ENCODE measurements around the gene ARHGEF17.

ARHGEF17 gene

DNA sequence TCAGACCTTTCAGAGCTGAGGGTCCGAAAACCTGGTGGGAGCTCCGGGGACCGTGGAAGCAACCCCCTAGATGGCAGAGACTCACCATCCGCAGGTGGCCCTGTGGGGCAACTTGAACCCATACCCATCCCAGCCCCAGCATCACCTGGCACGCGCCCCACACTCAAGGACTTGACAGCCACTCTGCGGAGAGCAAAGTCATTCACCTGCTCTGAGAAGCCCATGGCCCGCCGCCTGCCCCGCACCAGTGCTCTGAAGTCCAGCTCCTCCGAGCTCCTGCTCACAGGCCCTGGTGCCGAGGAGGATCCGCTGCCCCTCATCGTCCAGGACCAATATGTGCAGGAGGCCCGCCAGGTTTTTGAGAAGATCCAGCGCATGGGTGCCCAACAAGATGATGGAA is 2.0 kb downstream of the ARHGEF17 start:
- H3K27ac ChIP-seq (ENCODE audit: extremely low read depth, low read depth, low read length), result no peak overlapping the region

DNA sequence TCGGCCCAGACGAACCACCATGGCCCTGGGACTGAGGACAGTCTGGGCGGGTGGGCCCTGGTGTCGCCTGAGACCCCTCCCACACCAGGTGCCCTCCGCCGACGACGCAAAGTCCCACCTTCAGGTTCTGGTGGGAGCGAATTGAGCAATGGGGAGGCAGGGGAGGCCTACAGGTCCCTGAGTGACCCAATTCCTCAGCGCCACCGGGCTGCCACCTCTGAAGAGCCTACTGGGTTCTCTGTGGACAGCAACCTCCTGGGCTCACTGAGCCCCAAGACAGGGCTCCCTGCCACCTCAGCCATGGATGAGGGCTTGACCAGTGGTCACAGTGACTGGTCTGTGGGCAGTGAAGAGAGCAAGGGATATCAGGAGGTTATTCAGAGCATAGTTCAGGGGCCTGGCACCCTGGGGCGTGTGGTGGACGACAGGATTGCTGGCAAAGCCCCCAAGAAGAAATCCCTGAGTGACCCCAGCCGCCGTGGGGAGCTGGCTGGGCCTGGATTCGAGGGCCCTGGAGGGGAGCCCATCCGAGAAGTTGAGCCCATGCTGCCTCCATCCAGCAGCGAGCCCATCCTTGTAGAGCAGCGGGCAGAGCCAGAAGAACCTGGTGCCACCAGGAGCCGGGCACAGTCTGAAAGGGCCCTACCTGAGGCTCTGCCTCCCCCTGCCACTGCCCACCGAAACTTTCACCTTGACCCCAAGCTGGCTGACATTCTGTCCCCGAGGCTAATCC is 2.8 kb downstream of the ARHGEF17 start:
- no peak overlapping the region for H3K27ac ChIP-seq (ENCODE audit: extremely low read depth, low read depth, low read length)
- ChIA-PET CTCF (interaction anchor here (0.6 to 6.7 kb wide), 3 partner anchors 9 to 598 kb away, joined by 3 to 74 read pairs (median 3); no protein-coding TSS in a partner anchor), POLR2A (no interaction called here)
- 0 out of 2 replicates have a peak, but pooled peaks cover 9% of the 10 kb centered on the region for H3K4me1 ChIP-seq (ENCODE audit: control insufficient read depth, insufficient read depth, low read length)
- H3K9me3 ChIP-seq (ENCODE audit: control insufficient read depth, insufficient read depth, low read depth, low read length), result no peaks in the 10 kb centered on the region
- H3K36me3 ChIP-seq (ENCODE audit: control insufficient read depth in 2 of 2, insufficient read depth in 1 of 2, low read length in 2 of 2), result no peaks in the 10 kb centered on the region
- no peak overlapping the region for H3K4me3 ChIP-seq (ENCODE audit: low read depth, low read length)
- TF ChIP-seq ZNF416 (tag by site-specific recombination; IDR thresholded peaks at IDR 0.05), result no peak
- no peak for TF ChIP-seq ZNF510 (tag by site-specific recombination; IDR thresholded peaks at IDR 0.05; ENCODE audit: insufficient replicate concordance)
- TF ChIP-seq ZNF621 (tag by site-specific recombination; IDR thresholded peaks at IDR 0.05), result no peak
- TF ChIP-seq ZNF350 (tag by site-specific recombination; IDR thresholded peaks at IDR 0.05), result no peak
- no peak for TF ChIP-seq GLIS1 (tag by site-specific recombination; IDR thresholded peaks at IDR 0.05)
- TF ChIP-seq, protein P1, sequence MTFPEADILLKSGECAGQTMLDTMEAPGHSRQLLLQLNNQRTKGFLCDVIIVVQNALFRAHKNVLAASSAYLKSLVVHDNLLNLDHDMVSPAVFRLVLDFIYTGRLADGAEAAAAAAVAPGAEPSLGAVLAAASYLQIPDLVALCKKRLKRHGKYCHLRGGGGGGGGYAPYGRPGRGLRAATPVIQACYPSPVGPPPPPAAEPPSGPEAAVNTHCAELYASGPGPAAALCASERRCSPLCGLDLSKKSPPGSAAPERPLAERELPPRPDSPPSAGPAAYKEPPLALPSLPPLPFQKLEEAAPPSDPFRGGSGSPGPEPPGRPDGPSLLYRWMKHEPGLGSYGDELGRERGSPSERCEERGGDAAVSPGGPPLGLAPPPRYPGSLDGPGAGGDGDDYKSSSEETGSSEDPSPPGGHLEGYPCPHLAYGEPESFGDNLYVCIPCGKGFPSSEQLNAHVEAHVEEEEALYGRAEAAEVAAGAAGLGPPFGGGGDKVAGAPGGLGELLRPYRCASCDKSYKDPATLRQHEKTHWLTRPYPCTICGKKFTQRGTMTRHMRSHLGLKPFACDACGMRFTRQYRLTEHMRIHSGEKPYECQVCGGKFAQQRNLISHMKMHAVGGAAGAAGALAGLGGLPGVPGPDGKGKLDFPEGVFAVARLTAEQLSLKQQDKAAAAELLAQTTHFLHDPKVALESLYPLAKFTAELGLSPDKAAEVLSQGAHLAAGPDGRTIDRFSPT (tag by site-specific recombination; IDR thresholded peaks at IDR 0.05), result no peak
- TF ChIP-seq, protein P2, sequence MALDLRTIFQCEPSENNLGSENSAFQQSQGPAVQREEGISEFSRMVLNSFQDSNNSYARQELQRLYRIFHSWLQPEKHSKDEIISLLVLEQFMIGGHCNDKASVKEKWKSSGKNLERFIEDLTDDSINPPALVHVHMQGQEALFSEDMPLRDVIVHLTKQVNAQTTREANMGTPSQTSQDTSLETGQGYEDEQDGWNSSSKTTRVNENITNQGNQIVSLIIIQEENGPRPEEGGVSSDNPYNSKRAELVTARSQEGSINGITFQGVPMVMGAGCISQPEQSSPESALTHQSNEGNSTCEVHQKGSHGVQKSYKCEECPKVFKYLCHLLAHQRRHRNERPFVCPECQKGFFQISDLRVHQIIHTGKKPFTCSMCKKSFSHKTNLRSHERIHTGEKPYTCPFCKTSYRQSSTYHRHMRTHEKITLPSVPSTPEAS (tag by site-specific recombination; IDR thresholded peaks at IDR 0.05), result no peak
- TF ChIP-seq, protein P3, sequence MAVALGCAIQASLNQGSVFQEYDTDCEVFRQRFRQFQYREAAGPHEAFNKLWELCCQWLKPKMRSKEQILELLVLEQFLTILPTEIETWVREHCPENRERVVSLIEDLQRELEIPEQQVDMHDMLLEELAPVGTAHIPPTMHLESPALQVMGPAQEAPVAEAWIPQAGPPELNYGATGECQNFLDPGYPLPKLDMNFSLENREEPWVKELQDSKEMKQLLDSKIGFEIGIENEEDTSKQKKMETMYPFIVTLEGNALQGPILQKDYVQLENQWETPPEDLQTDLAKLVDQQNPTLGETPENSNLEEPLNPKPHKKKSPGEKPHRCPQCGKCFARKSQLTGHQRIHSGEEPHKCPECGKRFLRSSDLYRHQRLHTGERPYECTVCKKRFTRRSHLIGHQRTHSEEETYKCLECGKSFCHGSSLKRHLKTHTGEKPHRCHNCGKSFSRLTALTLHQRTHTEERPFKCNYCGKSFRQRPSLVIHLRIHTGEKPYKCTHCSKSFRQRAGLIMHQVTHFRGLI (tag by site-specific recombination; IDR thresholded peaks at IDR 0.05), result no peak
- TF ChIP-seq ZNF335 (tag by site-specific recombination; conservative IDR thresholded peaks at IDR 0.05), result no peak
- TF ChIP-seq, protein P4, sequence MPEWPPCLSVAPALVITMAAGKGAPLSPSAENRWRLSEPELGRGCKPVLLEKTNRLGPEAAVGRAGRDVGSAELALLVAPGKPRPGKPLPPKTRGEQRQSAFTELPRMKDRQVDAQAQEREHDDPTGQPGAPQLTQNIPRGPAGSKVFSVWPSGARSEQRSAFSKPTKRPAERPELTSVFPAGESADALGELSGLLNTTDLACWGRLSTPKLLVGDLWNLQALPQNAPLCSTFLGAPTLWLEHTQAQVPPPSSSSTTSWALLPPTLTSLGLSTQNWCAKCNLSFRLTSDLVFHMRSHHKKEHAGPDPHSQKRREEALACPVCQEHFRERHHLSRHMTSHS (tag by site-specific recombination; IDR thresholded peaks at IDR 0.05), result no peak
- TF ChIP-seq ZNF600 (tag by site-specific recombination; IDR thresholded peaks at IDR 0.05), result no peak
- no peak for TF ChIP-seq ZNF501 (tag by site-specific recombination; IDR thresholded peaks at IDR 0.05)
- no peak for TF ChIP-seq ZFP3 (tag by site-specific recombination; IDR thresholded peaks at IDR 0.05; ENCODE audit: low read depth)

More for the DNA sequence above, 2.0 kb downstream of the ARHGEF17 start:
- H3K9me3 ChIP-seq (ENCODE audit: control insufficient read depth, insufficient read depth, low read depth, low read length), result no peaks in the 10 kb centered on the region
- H3K4me3 ChIP-seq (ENCODE audit: low read depth, low read length), result no peak overlapping the region
- 0 out of 2 replicates have a peak, but pooled peaks cover 9% of the 10 kb centered on the region for H3K4me1 ChIP-seq (ENCODE audit: control insufficient read depth, insufficient read depth, low read length)
- ChIA-PET CTCF (interaction anchor here (0.6 to 6.7 kb wide), 5 partner anchors 19 to 599 kb away, joined by 3 to 185 read pairs (median 56); no protein-coding TSS in a partner anchor), POLR2A (interaction anchor here (1.7 to 3.6 kb wide), 3 partner anchors 11 to 20 kb away, joined by 4 to 32 read pairs (median 9); no protein-coding TSS in a partner anchor)
- TF ChIP-seq ZNF548 (tag by site-specific recombination; IDR thresholded peaks at IDR 0.05) (no peak), OSR2 (tag by site-specific recombination; IDR thresholded peaks at IDR 0.05) (no peak), ZNF138 (tag by site-specific recombination; IDR thresholded peaks at IDR 0.05; ENCODE audit: borderline replicate concordance) (no peak), ZBTB48 (tag by site-specific recombination; IDR thresholded peaks at IDR 0.05) (no peak), ZNF660 (tag by site-specific recombination; IDR thresholded peaks at IDR 0.05) (no peak), ZNF558 (tag by site-specific recombination; IDR thresholded peaks at IDR 0.05) (no peak), ZSCAN16 (tag by site-specific recombination; IDR thresholded peaks at IDR 0.05) (no peak), ZNF670 (tag by site-specific recombination; IDR thresholded peaks at IDR 0.05; ENCODE audit: low read depth) (no peak), GLIS1 (tag by site-specific recombination; IDR thresholded peaks at IDR 0.05) (no peak), ZNF785 (tag by site-specific recombination; IDR thresholded peaks at IDR 0.05) (no peak), ZNF423 (tag by site-specific recombination; IDR thresholded peaks at IDR 0.05) (no peak), ZNF24 (tag by site-specific recombination; IDR thresholded peaks at IDR 0.05) (no peak), ZNF707 (tag by site-specific recombination; IDR thresholded peaks at IDR 0.05) (no peak), SCRT2 (tag by site-specific recombination; IDR thresholded peaks at IDR 0.05) (no peak), ZFP37 (tag by site-specific recombination; IDR thresholded peaks at IDR 0.05) (no peak), ZNF501 (tag by site-specific recombination; IDR thresholded peaks at IDR 0.05) (no peak)
- TF ChIP-seq, protein P5, sequence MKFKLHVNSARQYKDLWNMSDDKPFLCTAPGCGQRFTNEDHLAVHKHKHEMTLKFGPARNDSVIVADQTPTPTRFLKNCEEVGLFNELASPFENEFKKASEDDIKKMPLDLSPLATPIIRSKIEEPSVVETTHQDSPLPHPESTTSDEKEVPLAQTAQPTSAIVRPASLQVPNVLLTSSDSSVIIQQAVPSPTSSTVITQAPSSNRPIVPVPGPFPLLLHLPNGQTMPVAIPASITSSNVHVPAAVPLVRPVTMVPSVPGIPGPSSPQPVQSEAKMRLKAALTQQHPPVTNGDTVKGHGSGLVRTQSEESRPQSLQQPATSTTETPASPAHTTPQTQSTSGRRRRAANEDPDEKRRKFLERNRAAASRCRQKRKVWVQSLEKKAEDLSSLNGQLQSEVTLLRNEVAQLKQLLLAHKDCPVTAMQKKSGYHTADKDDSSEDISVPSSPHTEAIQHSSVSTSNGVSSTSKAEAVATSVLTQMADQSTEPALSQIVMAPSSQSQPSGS (tag by site-specific recombination; IDR thresholded peaks at IDR 0.05; ENCODE audit: low read depth), result no peak
- TF ChIP-seq, protein P6, sequence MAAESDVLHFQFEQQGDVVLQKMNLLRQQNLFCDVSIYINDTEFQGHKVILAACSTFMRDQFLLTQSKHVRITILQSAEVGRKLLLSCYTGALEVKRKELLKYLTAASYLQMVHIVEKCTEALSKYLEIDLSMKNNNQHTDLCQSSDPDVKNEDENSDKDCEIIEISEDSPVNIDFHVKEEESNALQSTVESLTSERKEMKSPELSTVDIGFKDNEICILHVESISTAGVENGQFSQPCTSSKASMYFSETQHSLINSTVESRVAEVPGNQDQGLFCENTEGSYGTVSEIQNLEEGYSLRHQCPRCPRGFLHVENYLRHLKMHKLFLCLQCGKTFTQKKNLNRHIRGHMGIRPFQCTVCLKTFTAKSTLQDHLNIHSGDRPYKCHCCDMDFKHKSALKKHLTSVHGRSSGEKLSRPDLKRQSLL (tag by site-specific recombination; IDR thresholded peaks at IDR 0.05), result no peak
- TF ChIP-seq, protein P7, sequence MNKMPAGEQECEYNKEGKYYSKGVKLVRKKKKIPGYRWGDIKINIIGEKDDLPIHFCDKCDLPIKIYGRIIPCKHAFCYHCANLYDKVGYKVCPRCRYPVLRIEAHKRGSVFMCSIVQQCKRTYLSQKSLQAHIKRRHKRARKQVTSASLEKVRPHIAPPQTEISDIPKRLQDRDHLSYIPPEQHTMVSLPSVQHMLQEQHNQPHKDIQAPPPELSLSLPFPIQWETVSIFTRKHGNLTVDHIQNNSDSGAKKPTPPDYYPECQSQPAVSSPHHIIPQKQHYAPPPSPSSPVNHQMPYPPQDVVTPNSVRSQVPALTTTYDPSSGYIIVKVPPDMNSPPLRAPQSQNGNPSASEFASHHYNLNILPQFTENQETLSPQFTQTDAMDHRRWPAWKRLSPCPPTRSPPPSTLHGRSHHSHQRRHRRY (tag by site-specific recombination; IDR thresholded peaks at IDR 0.05), result no peak
- no peaks in the 10 kb centered on the region for H3K36me3 ChIP-seq (ENCODE audit: control insufficient read depth in 2 of 2, insufficient read depth in 1 of 2, low read length in 2 of 2)
